Testis (tissue), 3 donors: Measurements from ENCODE around the gene DIAPH2. TPM values are rescaled to one million over a fixed set of nuclear protein-coding genes. Genes with fewer than 3 reads are reported as not detected.

Source experiments
- DNase-seq: peaks from one replicate; pipeline ENCODE4 v3.0.0-alpha.2; 2019
- H3K27ac ChIP-seq, 2 donors: fragments of 200-600 bp; sonication (generic); one replicate each; pipeline ENCODE4 v1.5.1; 2019
- H3K27me3 ChIP-seq: fragments of 200-600 bp; sonication (generic); one replicate; pipeline ENCODE4 v1.5.1; 2019
- H3K36me3 ChIP-seq: fragments of 200-600 bp; sonication (generic); one replicate; pipeline ENCODE4 v1.5.1; 2017; ENCODE audit warnings: low read depth; ENCODE audit errors: missing control alignments
- H3K4me1 ChIP-seq: fragments of 200-600 bp; sonication (generic); one replicate; pipeline ENCODE4 v1.5.1; 2019
- H3K4me3 ChIP-seq, 2 donors: fragments of 200-600 bp; sonication (generic); one replicate each; pipeline ENCODE4 v1.5.1; 2017 to 2019
- H3K9me3 ChIP-seq: fragments of 200-600 bp; sonication (generic); one replicate; pipeline ENCODE4 v1.5.1; 2017
- POLR2A ChIP-seq: fragments of 450-650 bp; IDR thresholded peaks from one replicate; pipeline ENCODE4 v1.6.1; 2017; ENCODE audit warnings: antibody characterized with exemption, mild to moderate bottlenecking, moderate library complexity
- WGBS, 2 donors: methylation state at CpG; one replicate each; pipeline ENCODE4 v1.1.5; 2018; 5-methylcytosine and 5-hydroxymethylcytosine counted together
- intact Hi-C: fragments of 100-400 bp; cut with DNase I; formaldehyde crosslinking; loops from one replicate; pipeline ENCODE4 v1.15.1; 2023; ENCODE audit warnings: low total_unique reads
- polyA plus RNA-seq: library from polyadenylated mRNA; stranded (reverse); fragments of 350-450 nt; fragmentation: Illumina TruSeq; extraction: RNeasy Lipid Tissue Mini Kit (QIAGEN cat#74804); gene quantifications from one replicate; pipeline ENCODE4 v1.2.3, GENCODE V29; 2014; ENCODE audit warnings: low read depth, low replicate concordance; ENCODE audit not compliant: insufficient read depth
- total RNA-seq, 2 donors: library from RNA; depleted of rRNA; stranded (reverse); fragments of >200 nt; gene quantifications; one replicate each; pipeline ENCODE4 v1.2.3, GENCODE V29; 2016
- TF ChIP-seq, protein P1 (sequence below), 3 experiments: fragments of 450-650 bp in 2 of 3; fragments of 200-600 bp in 1 of 3; sonication (generic) in 1 of 3; IDR thresholded peaks; one replicate each; pipeline ENCODE4 v1.5.1; 2016 to 2019; ENCODE audit warnings: antibody characterized with exemption in 3 of 3, mild to moderate bottlenecking in 2 of 3, moderate library complexity in 1 of 3

DIAPH2 gene
- total and polyA plus RNA-seq, 3 donors from 2014 or later, result 13.1 to 68.3 (median 67.4) TPM

DNA sequence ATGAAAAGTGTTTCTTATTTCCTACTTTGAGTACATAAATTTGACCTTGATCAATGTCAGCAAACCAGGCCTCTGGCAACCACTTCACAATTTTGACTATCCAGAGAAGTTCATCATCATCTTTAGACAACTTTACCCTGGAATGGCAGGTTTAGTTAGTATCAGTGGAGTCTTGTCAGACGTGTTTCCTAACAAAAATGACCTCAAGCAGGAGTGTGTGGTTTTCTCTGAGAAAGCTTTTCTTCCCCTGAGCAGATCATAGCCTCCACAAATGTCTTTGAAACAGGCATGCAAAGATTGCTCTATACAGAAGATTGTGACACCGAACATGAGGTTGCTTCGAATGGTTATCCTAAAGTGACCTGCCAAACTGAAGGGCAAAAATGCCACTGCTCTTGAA, 841.3 kb downstream of the DIAPH2 start:
- WGBS, 2 donors, result 64 to 96% methylated on average over 2 to 3 of the region's 3 CpGs
- H3K27ac ChIP-seq, result no peak overlapping the region
- intact Hi-C loops, result no loop called here
- H3K4me3 ChIP-seq, result no peak overlapping the region
- no peaks in the 10 kb centered on the region for H3K27me3 ChIP-seq
- no peak for DNase-seq
- no peak for TF ChIP-seq POLR2A
- TF ChIP-seq, protein P1, sequence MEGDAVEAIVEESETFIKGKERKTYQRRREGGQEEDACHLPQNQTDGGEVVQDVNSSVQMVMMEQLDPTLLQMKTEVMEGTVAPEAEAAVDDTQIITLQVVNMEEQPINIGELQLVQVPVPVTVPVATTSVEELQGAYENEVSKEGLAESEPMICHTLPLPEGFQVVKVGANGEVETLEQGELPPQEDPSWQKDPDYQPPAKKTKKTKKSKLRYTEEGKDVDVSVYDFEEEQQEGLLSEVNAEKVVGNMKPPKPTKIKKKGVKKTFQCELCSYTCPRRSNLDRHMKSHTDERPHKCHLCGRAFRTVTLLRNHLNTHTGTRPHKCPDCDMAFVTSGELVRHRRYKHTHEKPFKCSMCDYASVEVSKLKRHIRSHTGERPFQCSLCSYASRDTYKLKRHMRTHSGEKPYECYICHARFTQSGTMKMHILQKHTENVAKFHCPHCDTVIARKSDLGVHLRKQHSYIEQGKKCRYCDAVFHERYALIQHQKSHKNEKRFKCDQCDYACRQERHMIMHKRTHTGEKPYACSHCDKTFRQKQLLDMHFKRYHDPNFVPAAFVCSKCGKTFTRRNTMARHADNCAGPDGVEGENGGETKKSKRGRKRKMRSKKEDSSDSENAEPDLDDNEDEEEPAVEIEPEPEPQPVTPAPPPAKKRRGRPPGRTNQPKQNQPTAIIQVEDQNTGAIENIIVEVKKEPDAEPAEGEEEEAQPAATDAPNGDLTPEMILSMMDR (IDR thresholded peaks at IDR 0.05), result no peak
- no peaks in the 10 kb centered on the region for H3K9me3 ChIP-seq
- H3K36me3 ChIP-seq, result no peaks in the 10 kb centered on the region
- no peaks in the 10 kb centered on the region for H3K4me1 ChIP-seq

DNA sequence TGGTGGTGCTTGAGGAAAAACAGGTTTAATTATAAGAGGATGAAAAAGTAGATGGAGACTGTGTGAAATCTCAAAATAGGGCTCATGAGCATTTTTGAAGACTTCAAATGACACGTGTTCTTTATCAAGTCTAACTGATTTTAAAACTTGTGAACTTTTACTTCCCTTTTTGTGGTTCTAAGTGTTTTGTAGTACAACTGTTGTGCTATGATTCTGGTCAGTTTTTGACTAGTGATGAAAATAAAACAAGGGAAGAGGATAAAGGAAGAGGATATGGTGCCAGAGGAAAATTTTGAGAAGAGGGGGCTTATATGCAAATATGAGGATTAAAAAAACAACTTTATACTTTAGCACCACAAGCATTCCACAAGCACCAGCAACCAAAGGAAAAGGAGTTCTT, 843.1 kb downstream of the DIAPH2 start:
- H3K4me3 ChIP-seq, result no peak overlapping the region
- no peak for DNase-seq
- intact Hi-C loops, result no loop called here
- 67 to 82% methylated on average over 1 of the region's 1 CpG for WGBS, 2 donors
- H3K4me1 ChIP-seq, result no peaks in the 10 kb centered on the region
- TF ChIP-seq POLR2A, result no peak
- TF ChIP-seq, protein P1 (IDR thresholded peaks at IDR 0.05), result no peak
- H3K9me3 ChIP-seq, result no peaks in the 10 kb centered on the region
- H3K27me3 ChIP-seq, result no peaks in the 10 kb centered on the region
- H3K36me3 ChIP-seq, result no peaks in the 10 kb centered on the region
- H3K27ac ChIP-seq, result no peak overlapping the region

DNA sequence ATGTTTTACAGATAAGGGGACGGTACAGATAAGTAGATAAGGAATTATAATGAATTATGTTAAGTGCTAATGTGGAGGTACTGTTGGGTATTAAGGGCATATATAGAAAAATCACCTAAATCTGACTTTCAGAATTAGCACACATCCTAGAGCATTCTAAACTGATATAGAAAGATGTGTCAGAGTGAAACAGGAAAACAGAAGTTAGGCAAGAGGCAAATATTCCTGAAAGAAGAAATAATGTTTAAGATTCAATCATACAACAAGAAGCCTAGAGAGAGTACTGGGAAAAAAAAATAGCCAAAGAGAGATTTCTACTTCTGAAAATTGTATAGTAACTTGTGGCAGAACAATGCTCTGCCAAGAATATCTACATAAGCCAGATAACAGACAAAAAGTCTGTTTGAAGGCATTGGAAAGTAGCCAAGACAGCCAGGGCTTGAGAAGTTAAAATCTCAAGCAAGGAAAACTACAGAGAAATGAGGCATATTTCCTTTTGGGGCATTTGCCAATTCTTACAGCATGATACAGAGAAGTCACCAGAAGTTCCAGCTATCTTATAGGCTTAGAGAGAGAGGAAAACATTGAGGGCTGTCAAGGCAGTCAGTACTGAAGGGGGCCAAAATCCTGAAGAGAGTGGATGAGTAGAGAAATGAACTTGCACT, 845.0 kb downstream of the DIAPH2 start:
- Histone ChIP-seq H3K27ac (no peak overlapping the region), H3K9me3 (no peaks in the 10 kb centered on the region), H3K4me3 (no peak overlapping the region), H3K36me3 (no peaks in the 10 kb centered on the region), H3K27me3 (no peaks in the 10 kb centered on the region), H3K4me1 (no peaks in the 10 kb centered on the region)
- TF ChIP-seq, protein P1 (IDR thresholded peaks at IDR 0.05), result no peak
- no peak for TF ChIP-seq POLR2A
- intact Hi-C loops, result no loop called here
- 36 to 58% methylated on average over 1 of the region's 1 CpG for WGBS, 2 donors
- peak; percentile 27 for DNase-seq

DNA sequence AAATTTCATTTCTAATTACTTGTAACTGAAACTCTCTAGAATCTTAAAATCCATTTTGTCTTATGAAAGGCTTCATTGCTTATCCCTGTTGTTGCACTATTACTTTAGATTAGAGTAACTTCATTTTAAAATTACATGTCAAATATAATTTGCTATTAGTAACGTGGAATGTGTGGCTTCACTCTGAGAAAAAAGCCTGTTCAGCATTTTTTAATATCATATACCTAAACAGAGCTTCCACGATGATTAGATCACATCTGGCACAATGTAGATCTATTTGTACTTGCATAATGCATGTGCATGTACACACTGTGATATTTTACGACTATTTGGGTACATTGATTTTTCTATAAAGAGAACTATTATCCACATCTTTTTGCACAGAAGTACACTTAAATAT, 847.2 kb downstream of the DIAPH2 start:
- no peak for DNase-seq
- no peaks in the 10 kb centered on the region for H3K27me3 ChIP-seq
- H3K4me3 ChIP-seq, result no peak overlapping the region
- H3K36me3 ChIP-seq, result no peaks in the 10 kb centered on the region
- no peaks in the 10 kb centered on the region for H3K4me1 ChIP-seq
- no peaks in the 10 kb centered on the region for H3K9me3 ChIP-seq
- intact Hi-C loops, result no loop called here
- H3K27ac ChIP-seq, result no peak overlapping the region
- TF ChIP-seq, protein P1 (IDR thresholded peaks at IDR 0.05), result no peak
- no peak for TF ChIP-seq POLR2A
- 86 to 90% methylated on average over 3 of the region's 3 CpGs for WGBS, 2 donors

DNA sequence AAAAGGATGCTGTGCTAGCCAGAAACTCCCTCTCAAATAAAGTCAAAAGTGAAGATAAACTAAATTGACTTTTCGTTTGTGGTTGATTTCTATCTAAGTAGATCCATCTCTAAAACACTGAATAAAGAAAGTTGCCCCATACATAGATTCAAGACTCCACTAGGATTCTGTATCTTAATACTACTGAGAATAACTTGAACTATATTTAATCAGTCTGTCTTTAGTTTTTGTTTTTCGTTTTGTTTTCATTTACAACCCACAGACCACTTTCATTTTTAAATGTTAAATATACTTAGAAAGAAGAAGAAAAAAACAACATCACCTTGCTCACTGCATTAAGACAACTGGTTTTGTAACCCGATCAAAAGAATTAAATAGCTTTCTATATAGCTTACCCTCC, 854.1 kb downstream of the DIAPH2 start:
- no peak for DNase-seq
- 78 to 89% methylated on average over 3 of the region's 3 CpGs for whole genome bisulfite sequencing, 2 donors

More for the DNA sequence above, 854.1 kb downstream of the DIAPH2 start:
- intact Hi-C loops, result no loop called here
- no peak for TF ChIP-seq POLR2A
- TF ChIP-seq, protein P1 (IDR thresholded peaks at IDR 0.05), result no peak
- Histone ChIP-seq H3K27me3 (no peaks in the 10 kb centered on the region), H3K4me1 (no peaks in the 10 kb centered on the region), H3K9me3 (no peaks in the 10 kb centered on the region), H3K4me3 (no peak overlapping the region), H3K36me3 (no peaks in the 10 kb centered on the region), H3K27ac (no peak overlapping the region)
